H1 (cell line): ENCODE measurements around the gene NAA60. TPM values are rescaled to one million over a fixed set of nuclear protein-coding genes. Genes with fewer than 3 reads are reported as not detected.

Source experiments
- CTCF ChIA-PET: fragments of 300-600 bp; sonication (Branson Sonifier 250); formaldehyde crosslinking; loops from one replicate; lab custom pipeline; 2021; ENCODE audit not compliant: partially characterized antibody; lab: Charles Lee
- POLR2A ChIA-PET: fragments of 300-600 bp; sonication (Branson Sonifier 250); formaldehyde crosslinking; loops from one replicate; lab custom pipeline; 2021; ENCODE audit warnings: inconsistent platforms; ENCODE audit not compliant: partially characterized antibody; lab: Charles Lee
- DNase-seq, 2 experiments: peaks; one replicate each; pipeline versions ENCODE4 v3.0.0 to v3.0.0-alpha.2; 2010 to 2022; ENCODE audit warnings: low spot score in 2 of 2, low read depth in 1 of 2, mixed read lengths in 1 of 2
- FAIRE-seq: peaks from 2 replicates; lab custom pipeline; 2011; peaks lifted over from hg19 to GRCh38; lab: Jason Lieb, UNC
- H2AFZ ChIP-seq: 2 replicates; pipeline ENCODE4 v1.8.1; 2012; ENCODE audit warnings: low read length, inconsistent platforms
- H2AK5ac ChIP-seq: 2 replicates; pipeline ENCODE4 v1.6.1; 2013; ENCODE audit warnings: low read depth, low read length
- H2BK120ac ChIP-seq: replicated peaks from 2 replicates; pipeline ENCODE3; 2013; ENCODE audit warnings: low read depth, low read length, inconsistent platforms
- H2BK12ac ChIP-seq: 2 replicates; pipeline ENCODE4 v1.6.1; 2013; ENCODE audit warnings: low read depth, low read length
- H2BK15ac ChIP-seq: 2 replicates; pipeline ENCODE4 v1.6.1; 2013; ENCODE audit warnings: low read length
- H2BK20ac ChIP-seq: 2 replicates; pipeline ENCODE4 v1.6.1; 2013; ENCODE audit warnings: low read length
- H2BK5ac ChIP-seq: 2 replicates; pipeline ENCODE4 v1.6.1; 2013; ENCODE audit warnings: low read depth, low read length
- H3K14ac ChIP-seq: 2 replicates; pipeline ENCODE4 v1.6.1; 2013; ENCODE audit warnings: inconsistent platforms; ENCODE audit not compliant: insufficient read length
- H3K18ac ChIP-seq: 2 replicates; pipeline ENCODE4 v1.6.1; 2013; ENCODE audit warnings: low read length; ENCODE audit errors: extremely low read depth
- H3K23ac ChIP-seq: 2 replicates; pipeline ENCODE4 v1.6.1; 2013; ENCODE audit warnings: inconsistent platforms; ENCODE audit not compliant: insufficient read length
- H3K23me2 ChIP-seq: 2 replicates; pipeline ENCODE4 v1.6.1; 2013; ENCODE audit warnings: low read depth, low read length
- H3K27ac ChIP-seq: 2 replicates; pipeline ENCODE4 v1.6.1; 2011; ENCODE audit warnings: low read depth, low read length, inconsistent platforms
- H3K27me3 ChIP-seq, 4 experiments: replicated peaks in 1 of 4; 1 replicate in 1 of 4; 2 replicates in 3 of 4; pipeline versions ENCODE4 v1.6.1 to v1.8.1; 2011 to 2013; ENCODE audit warnings: low read length in 3 of 4, mild to moderate bottlenecking in 3 of 4, inconsistent platforms in 2 of 4, mixed read lengths in 2 of 4, moderate library complexity in 1 of 4; ENCODE audit not compliant: control insufficient read depth in 3 of 4, insufficient read depth in 3 of 4; ENCODE audit errors: extremely low read depth in 1 of 4
- H3K36me3 ChIP-seq, 4 experiments: 2 replicates each; pipeline versions ENCODE4 v1.6.1 to v1.8.1; 2011 to 2013; ENCODE audit warnings: mild to moderate bottlenecking in 4 of 4, low read length in 3 of 4, moderate library complexity in 2 of 4, control low read depth in 1 of 4, inconsistent platforms in 1 of 4; ENCODE audit not compliant: insufficient read depth in 4 of 4, control insufficient read depth in 2 of 4
- H3K4ac ChIP-seq: replicated peaks from 2 replicates; pipeline ENCODE3; 2013; ENCODE audit warnings: low read length, low read depth, mixed read lengths, inconsistent platforms; ENCODE audit not compliant: insufficient read length
- H3K4me1 ChIP-seq, 4 experiments: replicated peaks in 1 of 4; 1 replicate in 1 of 4; 2 replicates in 3 of 4; pipeline versions ENCODE4 v1.6.1 to v1.8.1; 2011 to 2013; ENCODE audit warnings: low read length in 3 of 4, inconsistent platforms in 2 of 4, mixed read lengths in 1 of 4; ENCODE audit not compliant: insufficient read depth in 4 of 4, control insufficient read depth in 3 of 4
- H3K4me2 ChIP-seq, 2 experiments: 2 replicates each; pipeline versions ENCODE4 v1.6.1 to v1.8.1; 2011 to 2013; ENCODE audit warnings: low read depth in 2 of 2, low read length in 2 of 2, control low read depth in 1 of 2, inconsistent platforms in 1 of 2, mild to moderate bottlenecking in 1 of 2; ENCODE audit not compliant: insufficient read depth in 1 of 2
- H3K4me3 ChIP-seq, 4 experiments: fragments of 200-600, 300-600 bp in 1 of 4; sonication (generic), shearing (Covaris generic), sonication (Bioruptor Twin) in 1 of 4; 2 replicates each; pipeline versions ENCODE4 v1.5.1 to v1.8.1; 2011 to 2016; ENCODE audit warnings: low read length in 4 of 4, low read depth in 3 of 4, control low read depth in 2 of 4, inconsistent platforms in 2 of 4, mild to moderate bottlenecking in 2 of 4, mixed read lengths in 1 of 4, moderate library complexity in 1 of 4; ENCODE audit not compliant: insufficient read depth in 2 of 4; ENCODE audit errors: extremely low read depth in 1 of 4
- H3K56ac ChIP-seq: replicated peaks from 2 replicates; pipeline ENCODE3; 2013; ENCODE audit warnings: low read depth, mild to moderate bottlenecking, mixed read lengths, low read length, inconsistent platforms; ENCODE audit not compliant: insufficient read length
- H3K79me1 ChIP-seq: 2 replicates; pipeline ENCODE4 v1.6.1; 2013; ENCODE audit warnings: low read depth, low read length, control low read depth
- H3K79me2 ChIP-seq, 2 experiments: 2 replicates each; pipeline versions ENCODE4 v1.6.1 to v1.8.1; 2012 to 2013; ENCODE audit warnings: low read length in 2 of 2, mild to moderate bottlenecking in 2 of 2, inconsistent platforms in 1 of 2; ENCODE audit not compliant: insufficient read depth in 2 of 2, control insufficient read depth in 1 of 2
- H3K9ac ChIP-seq, 4 experiments: replicated peaks in 1 of 4; 1 replicate in 1 of 4; 2 replicates in 3 of 4; pipeline versions ENCODE4 v1.6.1 to v1.8.1; 2011 to 2013; ENCODE audit warnings: low read depth in 3 of 4, low read length in 3 of 4, control low read depth in 2 of 4, mild to moderate bottlenecking in 2 of 4, moderate library complexity in 2 of 4, inconsistent platforms in 1 of 4; ENCODE audit errors: extremely low read depth in 1 of 4
- H3K9me3 ChIP-seq, 2 experiments: 2 replicates each; pipeline versions ENCODE4 v1.6.1 to v1.8.1; 2012 to 2013; ENCODE audit warnings: mild to moderate bottlenecking in 2 of 2, moderate library complexity in 2 of 2, control low read depth in 1 of 2, inconsistent platforms in 1 of 2, low read depth in 1 of 2, low read length in 1 of 2, mixed read lengths in 1 of 2; ENCODE audit not compliant: insufficient read depth in 2 of 2
- H4K20me1 ChIP-seq, 2 experiments: replicated peaks in 1 of 2; 2 replicates each; pipeline versions ENCODE3 to v1.8.1; 2011 to 2013; ENCODE audit warnings: inconsistent platforms in 2 of 2, low read length in 2 of 2, mild to moderate bottlenecking in 1 of 2; ENCODE audit not compliant: insufficient read depth in 2 of 2, control insufficient read depth in 1 of 2
- H4K5ac ChIP-seq: 2 replicates; pipeline ENCODE4 v1.6.1; 2013; ENCODE audit warnings: low read length, low read depth, mixed read lengths, inconsistent platforms; ENCODE audit not compliant: insufficient read length
- H4K8ac ChIP-seq: 2 replicates; pipeline ENCODE4 v1.8.0; 2013; ENCODE audit warnings: mild to moderate bottlenecking, moderate library complexity, low read length, inconsistent platforms; ENCODE audit not compliant: insufficient read depth; ENCODE audit errors: extremely low read depth
- H4K91ac ChIP-seq: replicated peaks from 2 replicates; pipeline ENCODE3; 2013; ENCODE audit warnings: low read length, mixed read lengths, inconsistent platforms; ENCODE audit not compliant: insufficient read length
- CBX8 ChIP-seq: fragments of 300-800, 300-1000 bp; sonication (generic); IDR thresholded peaks from 2 replicates; pipeline ENCODE4 v1.7.1; 2016; ENCODE audit warnings: low read depth, low read length, borderline replicate concordance
- GABPA ChIP-seq: IDR thresholded peaks from 2 replicates; pipeline ENCODE4 v1.6.1; 2011; ENCODE audit warnings: mild to moderate bottlenecking, low read length, moderate library complexity, borderline replicate concordance; ENCODE audit not compliant: insufficient read depth
- JUND ChIP-seq: IDR thresholded peaks from 2 replicates; pipeline ENCODE4 v1.6.1; 2011; ENCODE audit warnings: mild to moderate bottlenecking, improper control_type of control experiment, low read length
- MAFK ChIP-seq: IDR thresholded peaks from 2 replicates; pipeline ENCODE4 v1.6.1; 2012; ENCODE audit warnings: low read depth, mild to moderate bottlenecking, improper control_type of control experiment, low read length
- NANOG ChIP-seq: IDR thresholded peaks from 2 replicates; pipeline ENCODE4 v1.6.1; 2011; ENCODE audit warnings: low read length, low read depth, mild to moderate bottlenecking, inconsistent platforms; ENCODE audit not compliant: insufficient read depth, poor library complexity, severe bottlenecking
- SAP30 ChIP-seq: fragments of 300-600 bp; sonication (generic); IDR thresholded peaks from 2 replicates; pipeline ENCODE4 v1.7.1; 2012; ENCODE audit warnings: low read length, moderate library complexity, mild to moderate bottlenecking, inconsistent platforms; ENCODE audit not compliant: insufficient read depth, insufficient replicate concordance
- TAF7 ChIP-seq: optimal IDR thresholded peaks from 2 replicates; pipeline ENCODE3; 2011; ENCODE audit warnings: low read depth, mild to moderate bottlenecking, inconsistent platforms, low read length, moderate library complexity, borderline replicate concordance
- WGBS, 2 experiments: shearing (Covaris generic) in 1 of 2; methylation state at CpG; one replicate each; pipeline versions ENCODE4 v1.1.6 to v1.1.7; 2013 to 2015; ENCODE audit warnings: low lambda C conversion rate in 2 of 2, mixed read lengths in 2 of 2, inconsistent platforms in 1 of 2, low coverage in 1 of 2, missing lambda C conversion rate in 1 of 2; ENCODE audit not compliant: insufficient replicate concordance in 2 of 2, insufficient coverage in 1 of 2, insufficient read length in 1 of 2; ENCODE audit errors: extremely low coverage in 1 of 2, missing lambda C conversion rate in 1 of 2; 5-methylcytosine and 5-hydroxymethylcytosine counted together
- polyA plus RNA-seq, 7 experiments: library from polyadenylated mRNA; depleted of rRNA in 3 of 7; stranded (reverse) in 5 of 7; unstranded in 2 of 7; fragments of >200 nt in 5 of 7; fragments of 200-250 nt in 2 of 7; gene quantifications; 1 replicate in 5 of 7; 2 replicates in 1 of 7; 4 replicates in 1 of 7; pipeline versions ENCODE4 v1.2.1 to v1.2.3, GENCODE V29; 2011 to 2013; ENCODE audit warnings: missing spikeins in 2 of 7, mixed read lengths in 2 of 7
- total RNA-seq: library from RNA; stranded (reverse); fragmentation: NEBNext Ultra II Directional; extraction: Animal tissue kit (Norgen Biotek cat#: 25700); gene quantifications from 2 replicates; pipeline ENCODE4 v1.2.1, GENCODE V29; 2021
- TF ChIP-seq, protein P1 (sequence below): IDR thresholded peaks from 2 replicates; pipeline ENCODE4 v1.6.1; 2011; ENCODE audit warnings: low read depth, mild to moderate bottlenecking, low read length; ENCODE audit not compliant: insufficient read depth
- TF ChIP-seq, protein P2 (sequence below): IDR thresholded peaks from 2 replicates; pipeline ENCODE4 v1.6.1; 2012; ENCODE audit warnings: low read length, inconsistent platforms

Gene NAA60
- total and polyA plus RNA-seq, 2 of the 8 experiments (the other 6 are each of a cell fraction or from before 2014, with no cell fraction given): 34.1 to 47.6 TPM

DNA sequence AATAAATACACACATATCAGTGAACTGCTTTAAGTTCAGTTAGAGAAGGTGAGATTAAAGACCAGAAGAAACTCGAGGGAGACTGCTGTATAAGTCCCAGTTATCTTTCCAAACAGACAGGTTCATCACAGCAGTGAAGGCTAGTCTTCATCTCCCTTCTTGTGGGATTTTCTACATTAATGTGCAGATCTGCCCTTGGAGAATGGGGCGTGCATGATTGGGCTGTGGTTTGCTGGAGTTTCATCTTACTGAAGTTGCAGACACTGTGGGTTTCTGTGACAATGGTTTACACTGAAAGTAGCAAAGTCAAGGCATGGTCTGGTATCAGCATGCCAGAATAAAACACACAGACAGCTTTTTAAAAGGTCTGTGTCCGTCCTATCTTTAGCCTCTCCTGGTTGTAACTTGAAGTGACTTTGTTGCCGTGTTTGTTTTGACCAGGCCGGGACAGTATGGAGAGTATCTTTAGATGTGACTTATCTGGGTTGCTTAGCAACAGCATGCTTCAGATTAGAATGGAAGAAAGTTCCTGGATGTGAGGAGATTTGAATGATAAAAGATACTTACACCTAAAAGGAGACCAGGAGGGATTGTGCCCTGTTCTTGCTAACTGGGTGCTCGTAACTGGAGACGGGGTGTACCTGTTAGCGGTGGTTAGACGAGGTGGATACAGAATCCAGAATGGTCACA, 16.1 kb downstream of the NAA60 start:
- Histone ChIP-seq H3K23ac (no peak overlapping the region), H4K8ac (no peak overlapping the region), H2BK15ac (no peak overlapping the region), H2AK5ac (no peak overlapping the region), H3K23me2 (peaks cover 8% of the 10 kb centered on the region; the same call in 1 of the 2 replicates), H4K20me1 (peaks cover 8 to 13% of the 10 kb centered on the region in 2 experiments), H3K56ac (no peak overlapping the region), H4K91ac (no peak overlapping the region), H3K9me3 (no peaks in the 10 kb centered on the region), H3K79me2 (peaks cover 12 to 63% of the 10 kb centered on the region in 2 experiments), H3K4me1 (peaks cover 6 to 29% (median 18%) of the 10 kb centered on the region in 4 experiments; a peak in 6 of 7 replicates), H4K5ac (no peak overlapping the region), H3K9ac (peak overlapping the region in 1 of 4 experiments; percentile 18; a peak in 2 of 7 replicates), H3K27ac (0 out of 2 replicates have a peak overlapping the region, but pooled peaks have one; percentile 21), H3K27me3 (no peaks in the 10 kb centered on the region), H3K4ac (no peak overlapping the region), H2BK5ac (no peak overlapping the region), H3K36me3 (no peaks in the 10 kb centered on the region), H3K4me2 (peak overlapping the region; percentile 72 to 85), H2BK20ac (no peak overlapping the region), H3K79me1 (peaks cover 4% of the 10 kb centered on the region; the same call in 1 of the 2 replicates), H3K14ac (no peak overlapping the region), H2BK120ac (no peak overlapping the region), H2BK12ac (no peak overlapping the region), H2AFZ (no peak overlapping the region), H3K18ac (no peak overlapping the region), H3K4me3 (peak overlapping the region; percentile 16 to 97 (median 53); a peak in 6 of 8 replicates)
- ChIA-PET CTCF (interaction anchor here (0.6 kb wide), 1 partner anchor 1055 kb away, joined by 4 read pairs; no protein-coding TSS in a partner anchor), POLR2A (no interaction called here)
- DNase-seq (no peak), FAIRE-seq (no peak)
- WGBS, 2 experiments: 53% methylated on average over 9 of the region's 9 CpGs; no CpG with 5 or more reads in 1 of the 2 experiments
- TF ChIP-seq GABPA: no peak
- no peak for TF ChIP-seq SAP30
- TF ChIP-seq, protein P1, sequence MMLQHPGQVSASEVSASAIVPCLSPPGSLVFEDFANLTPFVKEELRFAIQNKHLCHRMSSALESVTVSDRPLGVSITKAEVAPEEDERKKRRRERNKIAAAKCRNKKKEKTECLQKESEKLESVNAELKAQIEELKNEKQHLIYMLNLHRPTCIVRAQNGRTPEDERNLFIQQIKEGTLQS: no peak
- TF ChIP-seq, protein P2, sequence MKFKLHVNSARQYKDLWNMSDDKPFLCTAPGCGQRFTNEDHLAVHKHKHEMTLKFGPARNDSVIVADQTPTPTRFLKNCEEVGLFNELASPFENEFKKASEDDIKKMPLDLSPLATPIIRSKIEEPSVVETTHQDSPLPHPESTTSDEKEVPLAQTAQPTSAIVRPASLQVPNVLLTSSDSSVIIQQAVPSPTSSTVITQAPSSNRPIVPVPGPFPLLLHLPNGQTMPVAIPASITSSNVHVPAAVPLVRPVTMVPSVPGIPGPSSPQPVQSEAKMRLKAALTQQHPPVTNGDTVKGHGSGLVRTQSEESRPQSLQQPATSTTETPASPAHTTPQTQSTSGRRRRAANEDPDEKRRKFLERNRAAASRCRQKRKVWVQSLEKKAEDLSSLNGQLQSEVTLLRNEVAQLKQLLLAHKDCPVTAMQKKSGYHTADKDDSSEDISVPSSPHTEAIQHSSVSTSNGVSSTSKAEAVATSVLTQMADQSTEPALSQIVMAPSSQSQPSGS: no peak
- TF ChIP-seq CBX8: no peak
- TF ChIP-seq JUND: no peak
- TF ChIP-seq MAFK: no peak
- no peak for TF ChIP-seq TAF7
- TF ChIP-seq NANOG: no peak
